ENCODE results near the gene ZNF319. TPM values are rescaled to one million over a fixed set of nuclear protein-coding genes. Genes with fewer than 3 reads are reported as not detected.

ZNF319 gene
- polyA plus RNA-seq, 1 donor (not counting 4 experiments of a cell fraction or from before 2014, with no cell fraction given), result 3.3 TPM

- Histone ChIP-seq H3K4me2 (ENCODE audit: control insufficient read depth, extremely low read depth, insufficient read depth, low read depth, low read length) (peak overlapping the region; percentile 91), H2AFZ (ENCODE audit: control insufficient read depth, low read length) (peak overlapping the region; percentile 80), H3K9me1 (ENCODE audit: control insufficient read depth, extremely low read depth, insufficient read depth, low read length) (no peaks in the 10 kb centered on the region), H3K4me1 (ENCODE audit: control insufficient read depth, extremely low read depth, insufficient read depth, low read length) (peaks cover 31% of the 10 kb centered on the region), H3K9ac (ENCODE audit: control insufficient read depth, extremely low read depth, insufficient read depth, low read length) (peak overlapping the region; percentile 41), H3K27ac (ENCODE audit: control insufficient read depth, insufficient read depth, low read length) (no peak overlapping the region), H3K36me3 (ENCODE audit: control insufficient read depth in 2 of 2, extremely low read depth in 1 of 2, insufficient read depth in 2 of 2, low read length in 2 of 2) (no peaks in the 10 kb centered on the region), H3K9me3 (ENCODE audit: control insufficient read depth, low read depth, low read length) (no peaks in the 10 kb centered on the region), H3K4me3 (ENCODE audit: control insufficient read depth in 2 of 3, extremely low read depth in 1 of 3, insufficient read depth in 2 of 3, low read depth in 1 of 3, low read length in 3 of 3) (peak overlapping the region; percentile 58 to 72 (median 69)), H3K27me3 (ENCODE audit: control insufficient read depth, extremely low read depth, insufficient read depth, low read length) (no peaks in the 10 kb centered on the region), H4K20me1 (ENCODE audit: control insufficient read depth, extremely low read depth, insufficient read depth, low read length) (peaks cover 3% of the 10 kb centered on the region), H3K79me2 (ENCODE audit: control insufficient read depth, insufficient read depth, low read length) (no peaks in the 10 kb centered on the region)
- dilution Hi-C loops (cut with MboI; ENCODE audit: extremely low pct_ligation_motif_present, low sequenced_read_pairs), result no loop called here
- DNase-seq (ENCODE audit: low read depth, low spot score), result no peak
- FAIRE-seq, result no peak
- no peak for TF ChIP-seq CTCF (optimal IDR thresholded peaks at IDR 0.05 in 1 of 3, IDR thresholded peaks at IDR 0.05 in 1 of 3, conservative IDR thresholded peaks at IDR 0.05 in 1 of 3; ENCODE audit: extremely low read depth in 1 of 3, insufficient read depth in 2 of 3, low read length in 3 of 3)
- peak; percentile 27 for TF ChIP-seq EZH2 (IDR thresholded peaks at IDR 0.05; ENCODE audit: low read length)
These were observed 26.3 kb upstream of the ZNF319 start for GRCh38 chr16:58026705-58027160.

GRCh38 chr16:58026139-58026704 lies 25.8 kb upstream of the ZNF319 start:
- Histone ChIP-seq H3K4me2 (ENCODE audit: control insufficient read depth, extremely low read depth, insufficient read depth, low read depth, low read length) (peak overlapping the region; percentile 91), H2AFZ (ENCODE audit: control insufficient read depth, low read length) (peak overlapping the region; percentile 80), H3K4me1 (ENCODE audit: control insufficient read depth, extremely low read depth, insufficient read depth, low read length) (peaks cover 33% of the 10 kb centered on the region), H4K20me1 (ENCODE audit: control insufficient read depth, extremely low read depth, insufficient read depth, low read length) (peaks cover 3% of the 10 kb centered on the region), H3K27ac (ENCODE audit: control insufficient read depth, insufficient read depth, low read length) (no peak overlapping the region), H3K79me2 (ENCODE audit: control insufficient read depth, insufficient read depth, low read length) (no peaks in the 10 kb centered on the region), H3K4me3 (ENCODE audit: control insufficient read depth in 2 of 3, extremely low read depth in 1 of 3, insufficient read depth in 2 of 3, low read depth in 1 of 3, low read length in 3 of 3) (peak overlapping the region; percentile 58 to 72 (median 69)), H3K9ac (ENCODE audit: control insufficient read depth, extremely low read depth, insufficient read depth, low read length) (peak overlapping the region; percentile 69), H3K9me3 (ENCODE audit: control insufficient read depth, low read depth, low read length) (no peaks in the 10 kb centered on the region), H3K9me1 (ENCODE audit: control insufficient read depth, extremely low read depth, insufficient read depth, low read length) (no peaks in the 10 kb centered on the region), H3K36me3 (ENCODE audit: control insufficient read depth in 2 of 2, extremely low read depth in 1 of 2, insufficient read depth in 2 of 2, low read length in 2 of 2) (no peaks in the 10 kb centered on the region), H3K27me3 (ENCODE audit: control insufficient read depth, extremely low read depth, insufficient read depth, low read length) (no peaks in the 10 kb centered on the region)
- dilution Hi-C loops (cut with MboI; ENCODE audit: extremely low pct_ligation_motif_present, low sequenced_read_pairs), result no loop called here
- TF ChIP-seq EZH2 (IDR thresholded peaks at IDR 0.05; ENCODE audit: low read length) (no peak), CTCF (optimal IDR thresholded peaks at IDR 0.05 in 1 of 3, IDR thresholded peaks at IDR 0.05 in 1 of 3, conservative IDR thresholded peaks at IDR 0.05 in 1 of 3; ENCODE audit: extremely low read depth in 1 of 3, insufficient read depth in 2 of 3, low read length in 3 of 3) (no peak)
- DNase-seq (ENCODE audit: low read depth, low spot score), result no peak
- FAIRE-seq, result no peak

All from keratinocyte (primary cell).